GM21825 (cell line): ENCODE results near the gene CAPZB.

Source experiments
- ATAC-seq: cut with Tn5 transposase; IDR thresholded peaks from one replicate; pipeline ENCODE4 v1.9.1; 2021; ENCODE audit warnings: mild to moderate bottlenecking, moderate library complexity; ENCODE audit not compliant: unreplicated experiment

Gene CAPZB

DNA sequence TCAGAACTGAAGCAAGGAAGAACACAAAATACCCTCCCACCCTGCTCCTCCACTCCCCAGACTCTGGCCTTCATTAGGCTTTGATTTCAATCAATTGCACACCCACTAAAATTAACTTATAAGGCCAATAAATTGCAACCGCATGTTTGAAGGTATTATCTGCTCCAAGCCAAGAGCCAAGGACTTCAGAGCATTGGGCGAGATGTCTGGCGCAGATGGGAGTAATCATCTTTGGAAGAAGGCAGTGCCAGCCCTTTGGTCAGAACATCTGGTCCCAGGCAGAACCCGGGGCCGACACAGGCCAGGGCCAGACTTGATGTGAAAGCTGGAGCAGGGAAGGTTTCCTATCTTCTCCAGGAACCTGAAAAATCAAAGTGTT lies 113.2 kb downstream of the CAPZB start:
- no peak for ATAC-seq

DNA sequence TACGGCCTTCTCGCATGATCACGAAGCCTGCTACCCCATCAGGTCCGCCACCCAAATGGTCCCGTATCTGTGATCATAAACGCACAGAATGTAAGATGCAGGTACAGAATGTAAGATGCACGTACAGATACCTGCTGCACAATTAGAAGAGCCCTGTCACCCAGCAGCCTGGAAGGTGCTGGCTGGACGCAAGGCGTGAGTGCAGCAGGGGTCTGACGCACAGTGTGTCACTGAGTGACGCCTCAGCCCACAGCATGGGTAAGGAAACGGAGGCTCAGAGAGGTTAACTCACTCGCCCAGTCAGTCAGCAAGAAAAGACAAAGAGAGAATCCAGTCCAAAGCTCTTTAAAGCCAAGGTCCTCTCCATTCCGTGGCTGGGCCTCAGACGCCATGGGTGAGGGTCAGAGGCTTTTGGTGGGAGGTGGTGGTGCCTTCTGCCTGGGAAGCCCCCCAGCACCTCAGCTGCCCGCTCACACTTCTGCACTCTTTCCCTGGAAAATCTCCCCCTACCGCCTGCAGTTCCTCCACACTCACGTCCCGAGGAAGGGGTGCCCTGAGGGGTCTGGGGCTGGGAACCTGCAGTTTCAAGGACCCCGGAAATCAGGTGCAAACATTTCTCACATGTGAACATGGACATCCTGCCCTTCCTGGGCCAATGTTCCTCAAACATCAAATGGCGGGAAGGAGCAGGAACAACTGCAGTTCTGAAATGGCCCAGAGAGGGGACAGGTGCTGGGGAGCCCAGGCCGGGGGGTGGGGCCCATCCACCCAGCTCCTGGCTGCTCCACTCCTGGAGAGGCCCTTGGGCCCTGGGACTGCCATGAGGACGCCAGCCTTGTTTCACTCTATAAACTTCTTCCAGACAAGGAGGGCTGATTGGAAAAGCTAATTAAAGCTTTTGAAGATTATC lies 113.9 kb downstream of the CAPZB start:
- ATAC-seq, result no peak

DNA sequence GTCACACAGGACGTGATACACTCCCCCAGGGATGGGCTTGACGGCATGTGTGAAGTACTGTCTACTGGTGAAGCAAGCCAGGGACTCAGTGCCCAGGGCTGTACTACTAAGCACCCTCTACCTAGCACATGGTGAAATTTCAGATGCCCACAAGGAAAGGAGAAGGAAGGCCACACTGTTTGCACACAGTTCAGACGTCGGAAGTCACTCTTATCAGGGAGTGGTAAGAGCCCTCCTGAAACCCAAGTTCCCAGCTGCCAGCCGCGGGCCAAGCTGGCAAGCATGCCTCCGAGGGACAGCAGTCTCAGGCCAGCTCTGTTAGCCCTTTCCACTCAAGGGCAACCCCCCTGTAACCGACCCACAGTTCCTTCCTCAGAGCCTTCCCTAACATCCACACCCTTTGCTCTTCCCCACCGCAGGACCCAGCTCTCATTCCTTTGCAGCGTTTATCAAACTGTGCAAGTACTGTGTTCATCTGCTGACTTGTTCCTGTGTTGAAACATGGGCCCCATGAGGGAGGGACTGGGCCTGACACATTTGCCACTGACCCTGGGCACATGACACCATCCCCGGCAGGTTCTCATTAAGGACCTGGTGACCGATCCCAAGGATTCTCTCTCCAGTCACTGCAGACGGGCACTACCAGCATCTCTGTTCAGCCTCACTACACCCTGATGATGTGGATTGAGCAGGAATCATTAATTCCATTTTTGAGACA lies 114.7 kb downstream of the CAPZB start:
- ATAC-seq, result no peak

DNA sequence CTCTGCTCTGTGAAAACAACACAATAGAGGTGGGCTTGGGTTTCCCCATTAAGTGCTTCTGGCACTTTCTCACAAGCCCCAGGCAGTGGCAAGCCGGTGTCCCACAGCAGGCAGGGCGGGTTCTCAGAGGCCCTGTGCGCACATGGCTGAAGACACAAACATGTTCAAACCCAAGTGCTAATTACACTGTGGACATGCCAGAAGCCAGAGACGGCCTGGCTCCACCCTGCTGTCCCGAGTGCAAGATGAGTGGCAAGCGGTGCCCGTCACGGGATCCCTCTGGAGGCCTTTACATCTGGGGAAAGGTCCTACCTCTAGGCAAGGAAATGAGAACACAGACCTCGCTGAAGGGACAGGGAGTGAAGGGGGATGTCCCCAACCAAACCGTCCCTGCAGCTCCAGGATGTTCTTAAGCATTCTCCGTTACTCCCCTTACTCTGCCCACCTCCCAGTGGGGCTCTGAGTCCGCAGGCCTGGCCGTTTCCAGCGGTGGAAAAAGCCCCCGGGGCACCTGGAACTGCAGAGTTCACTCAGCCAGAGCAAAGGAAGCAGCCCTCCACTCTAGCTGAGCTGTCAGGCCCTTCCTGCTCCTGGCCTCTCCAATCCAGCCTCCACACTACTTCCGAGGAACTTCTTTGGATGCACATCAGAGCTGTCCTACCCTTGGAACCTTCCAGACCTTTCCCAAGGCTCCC lies 115.8 kb downstream of the CAPZB start:
- ATAC-seq, result no peak

DNA sequence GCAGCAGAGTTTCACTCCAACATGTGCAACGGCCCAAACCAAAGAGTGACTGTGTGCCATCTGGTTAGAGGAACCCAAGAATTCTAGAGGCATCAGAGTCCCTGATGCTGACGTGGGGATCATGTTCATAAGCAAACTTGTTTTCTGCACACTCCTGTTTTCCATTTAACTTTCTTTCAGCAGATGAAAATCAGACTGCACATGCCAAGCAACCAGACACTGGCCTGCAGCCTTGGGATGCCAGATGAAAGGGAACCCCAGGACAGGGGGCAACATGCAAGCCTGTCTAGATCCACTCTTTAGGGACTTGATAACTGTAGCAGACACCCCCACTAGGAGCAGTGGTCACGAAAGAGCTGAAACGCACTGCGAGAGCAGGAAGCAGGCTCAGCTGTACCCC lies 116.4 kb downstream of the CAPZB start:
- no peak for ATAC-seq

DNA sequence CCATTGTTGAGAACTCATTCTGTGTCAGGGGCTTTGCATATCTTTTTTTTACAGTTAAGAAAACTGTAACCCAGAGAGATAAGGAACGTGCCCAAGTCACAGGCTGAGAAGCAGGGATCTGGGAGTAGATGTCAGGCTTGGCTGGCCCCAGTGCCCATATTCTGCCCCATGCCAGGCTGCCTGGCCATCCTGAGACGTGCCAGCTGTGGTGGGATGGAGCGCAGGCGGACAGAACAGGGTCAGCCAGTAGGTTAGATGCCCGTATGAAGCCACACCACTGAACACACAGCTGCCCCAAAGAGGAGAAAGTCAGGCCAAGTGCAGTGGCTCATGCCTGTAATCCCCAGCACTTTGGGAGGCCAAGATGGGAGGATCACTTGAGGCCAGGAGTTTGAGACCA lies 117.3 kb downstream of the CAPZB start:
- no peak for ATAC-seq

DNA sequence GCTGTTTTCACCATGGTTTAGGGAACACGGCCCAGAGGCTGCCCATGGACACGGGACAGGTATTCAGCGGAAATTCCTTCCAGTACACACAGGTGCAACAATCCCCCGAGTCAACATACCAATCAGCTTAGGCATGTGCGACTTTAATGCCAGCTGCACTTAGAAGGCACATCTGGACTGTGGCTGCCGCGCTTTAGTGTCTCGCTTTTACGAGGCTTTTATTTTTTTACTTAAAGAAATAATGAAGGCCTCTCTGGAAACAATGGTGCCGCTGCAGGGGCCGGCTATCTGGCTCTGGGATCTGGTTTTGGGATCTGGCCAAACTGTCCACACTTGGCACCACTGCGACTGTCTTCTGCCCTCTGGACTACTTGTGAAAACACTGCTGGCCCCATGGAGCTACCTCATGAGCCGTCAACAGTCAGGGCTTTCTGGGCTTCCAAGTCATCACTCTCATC lies 117.7 kb downstream of the CAPZB start:
- no peak for ATAC-seq

DNA sequence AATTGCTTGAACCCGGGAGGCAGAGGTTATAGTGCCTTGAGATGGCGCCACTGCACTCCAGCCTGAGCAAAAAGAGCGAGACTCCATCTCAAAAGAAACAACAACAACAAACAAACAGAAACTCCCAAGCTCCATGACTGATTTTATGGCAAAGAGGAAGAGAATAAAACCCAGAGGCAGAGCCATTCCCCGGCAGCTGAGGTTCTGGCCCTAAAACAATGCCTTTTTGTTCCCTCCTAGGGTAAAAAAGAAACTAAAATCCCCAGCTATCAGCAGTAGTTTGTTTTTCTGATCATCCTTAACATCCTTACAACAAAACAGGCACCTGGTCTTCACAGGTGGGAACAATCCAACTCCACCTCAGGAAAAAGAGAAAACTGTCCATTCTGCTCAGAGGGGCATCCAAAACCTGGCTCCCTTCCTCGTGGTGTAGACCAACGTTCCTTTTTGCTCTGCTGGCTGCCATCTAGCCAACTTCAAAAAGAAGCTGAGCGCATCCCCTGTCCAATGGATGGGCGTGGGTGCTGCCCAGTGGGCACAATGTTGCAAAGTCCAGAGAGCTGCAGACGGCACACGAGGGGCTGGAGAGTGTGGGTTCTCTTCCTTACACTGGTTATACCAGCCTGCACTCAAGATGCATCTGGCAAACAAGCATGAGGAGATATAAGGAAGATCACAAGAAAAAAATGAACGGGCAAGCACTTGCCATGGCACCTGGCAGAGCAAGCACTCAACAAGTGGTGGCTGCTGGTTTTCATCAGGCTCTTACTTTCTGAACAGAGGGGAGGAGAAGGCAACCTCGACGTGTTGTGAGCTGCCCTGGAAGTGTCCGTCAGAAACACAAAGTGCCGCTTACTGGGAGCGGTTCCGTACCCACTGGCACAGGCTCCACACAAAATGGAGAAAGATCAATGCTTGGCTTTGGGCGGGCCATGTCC lies 118.5 kb downstream of the CAPZB start:
- no peak for ATAC-seq

DNA sequence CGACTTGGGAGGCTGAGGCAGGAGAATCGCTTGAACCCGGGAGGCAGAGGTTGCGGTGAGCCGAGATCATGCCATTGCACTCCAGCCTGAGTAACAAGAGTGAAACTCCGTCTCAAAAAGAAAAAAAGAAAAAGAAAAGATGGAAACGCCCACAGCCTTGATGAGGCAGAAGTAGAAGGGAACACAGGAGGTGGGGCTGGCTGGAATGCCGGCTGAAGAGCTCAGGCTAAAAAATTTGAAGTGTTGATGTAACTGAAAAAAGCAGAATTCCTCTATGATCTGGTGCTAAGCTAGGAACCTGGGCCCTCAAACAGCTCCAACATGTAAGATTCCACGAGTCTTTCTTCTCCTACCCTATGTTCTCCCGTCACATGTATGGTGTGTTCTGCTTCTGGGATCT lies 119.6 kb downstream of the CAPZB start:
- no peak for ATAC-seq

DNA sequence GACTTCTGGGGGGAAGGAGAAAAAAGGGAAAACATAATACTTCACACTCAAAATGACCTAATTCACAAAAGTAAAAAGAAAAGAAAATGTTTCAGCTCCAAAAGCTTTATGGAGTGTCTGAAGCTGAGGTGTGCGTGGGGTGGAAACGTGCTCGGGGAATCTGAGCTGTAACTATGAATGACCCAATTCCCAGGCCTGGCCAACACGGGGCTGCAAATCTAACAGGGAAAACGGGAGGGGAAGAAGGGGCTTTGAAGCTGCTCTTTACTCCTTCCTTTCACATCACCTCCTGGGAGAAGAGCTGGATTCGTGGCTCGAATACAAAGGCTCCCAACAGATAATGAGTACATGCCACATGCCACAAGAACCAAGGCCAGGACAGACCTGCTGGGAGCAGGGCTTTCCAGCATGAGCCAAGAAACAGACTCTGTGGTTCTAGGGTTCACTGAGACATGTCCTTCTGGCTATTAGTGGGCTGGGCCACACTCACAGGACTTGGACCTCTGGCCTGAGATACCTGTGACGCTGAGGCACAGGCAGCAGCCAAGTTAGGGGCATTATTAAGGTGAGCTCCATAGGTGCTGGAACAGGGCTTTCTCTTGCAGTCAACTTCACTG lies 121.7 kb downstream of the CAPZB start:
- ATAC-seq, result no peak

DNA sequence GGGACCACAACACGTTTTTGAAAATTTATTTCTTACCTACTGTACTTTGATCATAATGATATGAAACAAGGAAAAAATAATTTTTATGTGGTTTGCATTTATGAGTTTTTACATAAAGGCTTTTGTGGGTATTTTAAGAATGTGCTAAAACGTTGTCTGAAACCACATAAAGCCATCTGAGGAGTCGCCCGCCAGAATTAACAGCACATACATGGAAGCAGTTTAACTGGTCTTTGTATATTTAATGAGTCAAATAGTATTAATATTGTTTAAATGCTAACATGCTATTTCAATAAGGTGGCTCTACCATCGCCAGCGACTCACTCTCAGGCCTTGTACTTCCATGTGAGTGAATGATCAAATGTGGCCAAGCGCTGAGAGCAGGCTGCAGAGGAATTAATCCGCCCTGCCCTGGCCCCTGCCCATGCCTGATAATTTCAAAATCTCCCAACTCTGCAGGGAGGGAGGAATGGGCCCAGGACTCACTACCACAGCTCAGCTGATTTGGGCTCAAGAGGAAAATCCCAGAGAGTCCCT lies 123.7 kb downstream of the CAPZB start:
- no peak for ATAC-seq

DNA sequence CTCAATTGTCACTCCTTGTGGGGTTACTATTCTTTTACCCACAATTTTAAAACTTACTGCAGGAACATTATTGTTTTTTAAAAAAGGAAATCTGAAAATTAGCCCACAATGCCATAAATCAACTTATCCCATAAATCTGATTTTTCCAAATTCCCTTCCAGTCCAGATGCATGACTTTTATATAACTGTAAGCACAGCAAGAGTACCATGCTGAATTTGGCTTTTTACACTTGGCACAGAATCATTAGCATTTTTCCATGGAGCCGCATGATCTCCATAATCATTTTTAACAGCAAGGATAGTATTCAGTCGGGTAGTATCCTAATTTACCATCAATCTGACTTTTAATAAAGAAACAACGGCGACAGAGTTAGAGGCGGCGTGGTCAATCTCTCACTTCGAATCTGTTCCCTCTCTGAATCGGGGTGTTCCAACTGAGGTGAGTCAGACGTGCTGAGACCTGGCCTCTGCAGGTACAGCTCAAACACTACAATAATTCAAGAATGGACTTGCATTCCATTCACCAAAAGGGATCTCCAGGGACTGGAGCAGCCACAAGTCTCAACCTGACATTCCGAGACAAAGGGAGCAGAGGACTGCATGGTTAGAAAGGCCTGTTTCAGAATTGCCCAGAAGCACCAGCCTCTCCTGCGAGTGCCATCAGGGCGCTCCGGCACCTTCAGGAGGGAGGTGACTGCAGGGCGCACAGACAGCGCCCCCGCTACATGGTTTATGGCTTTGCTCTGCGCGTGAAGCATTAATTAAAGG lies 124.3 kb downstream of the CAPZB start:
- no peak for ATAC-seq

DNA sequence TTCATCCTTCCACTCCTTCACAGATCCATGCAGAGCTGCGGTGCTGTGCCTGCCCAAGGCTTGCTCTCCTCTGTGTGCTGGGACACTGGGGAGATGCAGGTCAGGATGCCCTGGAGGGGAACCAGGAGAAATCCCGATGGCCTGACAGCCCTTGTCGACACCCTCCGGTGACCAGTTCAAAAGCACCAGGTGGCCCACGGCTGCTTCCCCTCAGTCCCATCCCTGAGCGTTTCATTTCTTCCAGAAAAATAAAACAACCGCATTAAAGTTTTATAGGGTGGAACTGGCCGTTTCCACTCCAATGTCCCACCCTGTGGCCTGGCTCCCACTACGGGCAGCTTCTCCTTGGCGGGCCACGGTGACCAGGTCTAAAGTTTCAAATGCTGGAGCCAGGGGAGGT lies 124.9 kb downstream of the CAPZB start:
- no peak for ATAC-seq

DNA sequence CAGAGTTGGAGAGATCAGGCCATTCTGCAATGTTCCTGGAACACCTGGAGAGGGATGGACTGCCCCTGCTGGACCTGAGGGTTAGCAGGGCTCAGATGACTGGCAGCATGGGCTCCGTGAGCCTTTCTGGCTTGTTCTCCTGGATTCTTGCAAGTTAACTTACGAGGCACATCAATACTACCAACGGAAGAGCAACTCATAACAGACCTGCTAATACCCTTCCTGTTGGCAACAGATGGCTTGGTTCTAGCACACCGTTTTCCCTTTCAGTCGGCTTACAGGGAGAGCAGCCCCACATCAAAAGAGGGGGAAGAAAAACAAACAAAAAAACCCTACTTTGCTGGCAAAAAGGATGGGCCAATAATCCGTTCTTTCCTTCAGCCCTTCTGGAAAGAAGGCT lies 125.3 kb downstream of the CAPZB start:
- no peak for ATAC-seq

DNA sequence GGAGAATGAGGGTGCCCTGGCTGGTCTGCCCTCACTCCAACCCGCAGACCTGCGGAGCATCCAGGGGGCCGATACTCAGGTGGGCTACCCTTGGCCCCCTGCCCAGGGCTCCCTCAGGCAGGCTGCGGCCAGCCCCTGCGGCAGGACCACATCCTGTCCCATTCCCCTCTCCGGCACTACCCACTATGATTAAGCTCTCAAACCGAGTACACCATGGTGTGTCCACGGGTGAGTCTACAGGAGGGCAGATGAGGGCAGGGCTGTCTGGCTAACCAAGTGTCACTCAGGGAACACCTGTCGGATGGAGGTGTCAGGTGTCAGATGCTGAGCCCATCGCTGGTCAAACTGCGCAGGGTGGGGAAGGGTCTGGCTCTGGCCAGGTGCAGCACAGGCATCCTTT lies 126.0 kb downstream of the CAPZB start:
- ATAC-seq, result no peak

DNA sequence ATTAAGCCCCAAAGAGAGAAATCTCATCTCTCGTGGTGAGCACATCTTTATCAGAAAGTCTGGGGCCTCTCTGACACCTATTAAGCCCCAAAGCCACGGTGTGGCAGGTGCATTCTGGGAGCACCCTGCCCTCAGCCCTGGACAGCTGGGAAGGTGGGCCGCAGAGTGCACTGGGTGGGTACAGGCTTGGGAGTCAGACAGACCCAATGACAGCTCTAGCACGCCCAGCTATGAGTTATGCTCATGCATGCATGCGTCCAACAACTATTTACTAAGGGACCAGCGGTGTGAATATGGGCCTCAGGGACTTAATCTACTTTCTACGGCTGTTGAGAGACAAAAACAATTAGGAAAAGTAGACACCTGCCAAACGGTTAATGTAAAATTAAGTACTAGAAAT lies 126.6 kb downstream of the CAPZB start:
- no peak for ATAC-seq

DNA sequence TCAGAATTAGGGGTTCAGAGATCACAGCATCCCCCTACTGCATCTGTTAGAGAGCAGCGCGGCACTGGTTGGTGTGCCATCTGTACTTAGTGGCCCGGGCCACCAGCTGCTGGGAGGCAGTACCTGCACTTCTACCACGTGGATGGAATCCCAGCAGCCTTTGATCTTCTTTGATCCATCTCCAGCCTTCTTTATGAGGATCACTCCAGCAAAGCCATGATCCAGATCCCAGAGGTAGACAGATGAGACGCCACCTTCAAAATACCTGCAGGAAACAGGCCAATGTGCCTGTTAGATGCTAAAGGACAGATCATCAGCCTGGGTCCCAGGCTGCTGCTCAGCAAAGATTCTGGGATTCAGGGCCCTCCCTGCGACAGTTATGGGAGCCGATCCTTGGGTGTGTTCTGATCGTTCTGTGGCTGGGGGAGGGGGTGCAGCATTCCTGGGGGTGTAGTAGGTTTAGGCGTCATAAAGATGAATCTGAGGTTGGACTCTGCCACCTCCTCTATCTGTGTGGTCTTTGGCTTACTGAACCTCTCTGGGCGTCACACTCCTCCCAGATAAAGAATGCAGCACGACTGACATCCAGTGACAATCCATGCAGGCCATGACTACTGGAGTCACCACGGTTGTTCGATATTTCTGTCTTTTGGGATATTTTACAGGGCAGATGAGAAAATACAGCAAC lies 127.9 kb downstream of the CAPZB start:
- ATAC-seq, result no peak

DNA sequence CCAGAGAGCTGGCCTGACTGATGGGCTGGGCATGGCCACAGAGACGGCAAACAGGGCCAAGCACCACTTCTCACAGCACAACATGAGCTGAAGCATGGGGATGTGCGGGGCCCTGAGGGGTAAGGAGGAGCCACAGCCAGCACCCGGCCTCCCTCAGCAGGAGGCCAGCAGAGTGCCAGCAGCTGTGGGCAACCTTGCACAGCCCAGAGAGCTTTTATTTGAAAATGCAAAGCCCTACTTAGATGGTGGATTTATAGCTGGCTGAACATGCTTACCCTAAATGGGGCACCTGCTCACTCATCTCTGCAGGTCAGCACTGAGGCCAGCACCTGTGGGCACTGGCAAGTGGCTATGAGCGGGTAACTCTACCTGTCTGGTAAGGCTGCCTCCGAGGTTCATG lies 129.1 kb downstream of the CAPZB start:
- ATAC-seq, result no peak
